IMR-90 (cell line): Measurements from ENCODE around the gene DIP2C.

Experiments
- BHLHE40 ChIP-seq: fragments of 150-350 bp; IDR thresholded peaks from 2 replicates; pipeline ENCODE4 v1.6.1; 2016; ENCODE audit warnings: mild to moderate bottlenecking, low read depth, low read length
- CEBPB ChIP-seq: IDR thresholded peaks from 2 replicates; pipeline ENCODE4 v1.6.1; 2012; ENCODE audit warnings: low read depth, low read length, improper control_type of control experiment
- CHD1 ChIP-seq: IDR thresholded peaks from 2 replicates; pipeline ENCODE4 v1.6.1; 2012; ENCODE audit warnings: low read depth, low read length, improper control_type of control experiment
- CTCF ChIP-seq: conservative IDR thresholded peaks from 2 replicates; pipeline ENCODE4 v1.5.1; 2012; ENCODE audit warnings: mild to moderate bottlenecking, low read depth, low read length, improper control_type of control experiment
- ELK1 ChIP-seq: fragments of 150-350 bp; IDR thresholded peaks from 2 replicates; pipeline ENCODE4 v1.6.1; 2016; ENCODE audit warnings: low read depth, mild to moderate bottlenecking, low read length, moderate library complexity, borderline replicate concordance
- FOS ChIP-seq: fragments of 150-350 bp; IDR thresholded peaks from 2 replicates; pipeline ENCODE4 v1.6.1; 2016; ENCODE audit warnings: low read depth, low read length
- MAFK ChIP-seq: IDR thresholded peaks from 2 replicates; pipeline ENCODE4 v1.6.1; 2012; ENCODE audit warnings: low read depth, low read length, improper control_type of control experiment
- MAZ ChIP-seq: IDR thresholded peaks from 2 replicates; pipeline ENCODE4 v1.6.1; 2012; ENCODE audit warnings: low read depth, mild to moderate bottlenecking, low read length, improper control_type of control experiment, moderate library complexity, borderline replicate concordance
- MXI1 ChIP-seq: IDR thresholded peaks from 2 replicates; pipeline ENCODE4 v1.6.1; 2012; ENCODE audit warnings: low read depth, mild to moderate bottlenecking, low read length, moderate library complexity, borderline replicate concordance
- POLR2A ChIP-seq: IDR thresholded peaks from 2 replicates; pipeline ENCODE4 v1.6.1; 2012; ENCODE audit warnings: mild to moderate bottlenecking, low read depth, low read length
- RAD21 ChIP-seq: IDR thresholded peaks from 2 replicates; pipeline ENCODE4 v1.6.1; 2012; ENCODE audit warnings: low read length, improper control_type of control experiment
- RCOR1 ChIP-seq: IDR thresholded peaks from 2 replicates; pipeline ENCODE4 v1.6.1; 2012; ENCODE audit warnings: mild to moderate bottlenecking, low read length, improper control_type of control experiment; ENCODE audit not compliant: insufficient replicate concordance
- SMC3 ChIP-seq: fragments of 150-350 bp; IDR thresholded peaks from 2 replicates; pipeline ENCODE4 v1.6.1; 2016; ENCODE audit warnings: low read depth, mild to moderate bottlenecking, antibody characterized with exemption, low read length, moderate library complexity
- USF2 ChIP-seq: fragments of 150-350 bp; IDR thresholded peaks from 2 replicates; pipeline ENCODE4 v1.6.1; 2017; ENCODE audit warnings: mild to moderate bottlenecking, antibody characterized with exemption, low read length, low read depth

GRCh38 chr10:635088-635861, 54.2 kb downstream of the DIP2C start:
- TF ChIP-seq CTCF (no peak), RAD21 (no peak), POLR2A (no peak), CEBPB (no peak), SMC3 (no peak), USF2 (no peak), MXI1 (no peak), FOS (no peak), ELK1 (no peak), MAZ (no peak), RCOR1 (no peak), CHD1 (no peak), BHLHE40 (no peak), MAFK (no peak)
